Activated naive CD4-positive, alpha-beta T cell treated with anti-CD3 and anti-CD28 coated beads, Interleukin-2, amount 10 ng/mL, durations not matched to agents 7 days and 5 days (primary cell): Measurements from ENCODE around the gene ZBTB16.

ENCODE experiments used
- CTCF ChIA-PET: fragments of 350-600 bp; sonication (Branson Sonifier 250); formaldehyde crosslinking; loops from one replicate; lab custom pipeline; 2021; ENCODE audit warnings: antibody characterized with exemption; lab: Charles Lee
- DNase-seq: peaks from one replicate; pipeline ENCODE4 v3.0.0-alpha.2; 2020
- H3K27ac Mint-ChIP-seq: one replicate; pipeline ENCODE4 v1.8.0; 2021; ENCODE audit warnings: mild to moderate bottlenecking, moderate library complexity, mixed read lengths
- H3K27me3 Mint-ChIP-seq: one replicate; pipeline ENCODE4 v1.8.0; 2021; ENCODE audit warnings: mild to moderate bottlenecking, mixed read lengths
- H3K36me3 Mint-ChIP-seq: one replicate; pipeline ENCODE4 v1.8.0; 2021; ENCODE audit warnings: mixed read lengths
- H3K4me1 Mint-ChIP-seq: one replicate; pipeline ENCODE4 v1.8.0; 2021; ENCODE audit warnings: mixed read lengths
- H3K4me3 Mint-ChIP-seq: one replicate; pipeline ENCODE4 v1.8.0; 2021; ENCODE audit warnings: mild to moderate bottlenecking, moderate library complexity, mixed read lengths
- H3K9me3 Mint-ChIP-seq: one replicate; pipeline ENCODE4 v1.8.0; 2021; ENCODE audit warnings: mixed read lengths

ZBTB16 gene, protein sequence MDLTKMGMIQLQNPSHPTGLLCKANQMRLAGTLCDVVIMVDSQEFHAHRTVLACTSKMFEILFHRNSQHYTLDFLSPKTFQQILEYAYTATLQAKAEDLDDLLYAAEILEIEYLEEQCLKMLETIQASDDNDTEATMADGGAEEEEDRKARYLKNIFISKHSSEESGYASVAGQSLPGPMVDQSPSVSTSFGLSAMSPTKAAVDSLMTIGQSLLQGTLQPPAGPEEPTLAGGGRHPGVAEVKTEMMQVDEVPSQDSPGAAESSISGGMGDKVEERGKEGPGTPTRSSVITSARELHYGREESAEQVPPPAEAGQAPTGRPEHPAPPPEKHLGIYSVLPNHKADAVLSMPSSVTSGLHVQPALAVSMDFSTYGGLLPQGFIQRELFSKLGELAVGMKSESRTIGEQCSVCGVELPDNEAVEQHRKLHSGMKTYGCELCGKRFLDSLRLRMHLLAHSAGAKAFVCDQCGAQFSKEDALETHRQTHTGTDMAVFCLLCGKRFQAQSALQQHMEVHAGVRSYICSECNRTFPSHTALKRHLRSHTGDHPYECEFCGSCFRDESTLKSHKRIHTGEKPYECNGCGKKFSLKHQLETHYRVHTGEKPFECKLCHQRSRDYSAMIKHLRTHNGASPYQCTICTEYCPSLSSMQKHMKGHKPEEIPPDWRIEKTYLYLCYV

DNA sequence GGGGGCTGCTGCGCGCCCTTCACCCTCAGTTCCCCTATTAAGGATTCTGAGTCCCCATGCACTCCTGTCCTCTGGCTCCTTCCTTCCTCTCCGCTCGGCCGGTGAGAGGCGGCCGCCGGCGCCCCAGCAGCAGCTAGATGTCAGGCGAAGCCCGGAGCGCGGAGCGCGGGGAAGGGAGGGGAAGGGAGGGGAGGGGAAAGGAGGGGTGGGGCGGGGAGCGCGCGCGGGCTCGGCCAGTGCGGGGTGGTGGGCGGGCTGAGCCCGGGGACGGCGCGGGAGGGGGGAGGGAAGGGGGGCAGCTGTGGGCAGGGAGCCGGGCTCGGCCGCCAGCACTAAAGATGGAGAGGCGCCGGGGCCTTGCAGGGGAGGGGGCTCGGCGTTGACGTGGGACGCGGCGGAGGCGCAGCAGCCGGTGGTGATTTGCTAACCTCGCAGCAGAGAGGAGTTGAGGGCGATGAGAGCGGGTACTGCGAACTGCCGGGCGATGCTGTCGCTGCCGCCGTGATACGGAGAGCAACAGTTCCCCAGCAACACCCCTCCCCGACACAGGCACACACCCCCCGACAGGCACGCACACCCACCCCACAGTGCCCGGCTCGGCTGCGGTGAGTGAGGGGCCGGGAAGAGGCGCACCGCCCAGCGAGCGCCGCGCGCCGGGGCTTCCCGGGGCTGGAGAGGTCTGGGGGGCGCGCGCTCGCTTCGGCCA is at the start of gene ZBTB16:
Gene ZBTB16, plus strand, starts transcription at position 434 of the 706 bp plus-strand sequence. CDS start 3,590 bp downstream, outside the sequence.
- Mint-ChIP-seq H3K36me3 (peaks cover 1% of the 10 kb centered on the region), H3K27me3 (peaks cover 99% of the 10 kb centered on the region), H3K27ac (peak within 1 kb of the TSS; percentile 24), H3K9me3 (no peaks in the 10 kb centered on the region), H3K4me1 (peaks cover 13% of the 10 kb centered on the region), H3K4me3 (peak within 1 kb of the TSS; percentile 85)
- peak; percentile 70 for DNase-seq
- CTCF ChIA-PET: interaction anchor here (0.9 to 6.2 kb wide), 6 partner anchors 101 to 205 kb away, joined by 3 to 53 read pairs (median 4); no protein-coding TSS in a partner anchor

DNA sequence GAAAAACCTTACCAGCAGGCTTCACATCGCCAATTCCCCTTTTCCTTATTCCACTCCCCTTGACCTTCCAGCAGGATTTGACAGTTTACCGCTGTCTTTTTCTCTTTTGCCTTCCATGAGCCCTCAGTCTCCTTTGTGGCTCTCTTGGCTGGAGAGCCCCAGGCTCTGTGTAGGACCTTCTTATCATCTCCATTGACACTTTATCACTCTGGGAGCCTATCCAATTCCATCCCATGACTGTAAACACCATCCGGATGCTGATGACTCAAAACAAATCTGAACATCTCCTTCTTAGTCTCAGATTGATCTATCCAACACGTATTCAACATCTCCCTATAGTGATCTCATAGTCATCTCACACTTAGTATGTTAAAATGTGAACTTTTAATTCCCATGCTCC is 48.6 kb upstream of the ZBTB16 start:
- H3K4me3 Mint-ChIP-seq: no peak overlapping the region
- peaks cover 32% of the 10 kb centered on the region for H3K27me3 Mint-ChIP-seq
- H3K36me3 Mint-ChIP-seq: no peaks in the 10 kb centered on the region
- no peaks in the 10 kb centered on the region for H3K4me1 Mint-ChIP-seq
- no peak for DNase-seq
- H3K9me3 Mint-ChIP-seq: no peaks in the 10 kb centered on the region
- H3K27ac Mint-ChIP-seq: no peak overlapping the region
- CTCF ChIA-PET: no interaction called here

DNA sequence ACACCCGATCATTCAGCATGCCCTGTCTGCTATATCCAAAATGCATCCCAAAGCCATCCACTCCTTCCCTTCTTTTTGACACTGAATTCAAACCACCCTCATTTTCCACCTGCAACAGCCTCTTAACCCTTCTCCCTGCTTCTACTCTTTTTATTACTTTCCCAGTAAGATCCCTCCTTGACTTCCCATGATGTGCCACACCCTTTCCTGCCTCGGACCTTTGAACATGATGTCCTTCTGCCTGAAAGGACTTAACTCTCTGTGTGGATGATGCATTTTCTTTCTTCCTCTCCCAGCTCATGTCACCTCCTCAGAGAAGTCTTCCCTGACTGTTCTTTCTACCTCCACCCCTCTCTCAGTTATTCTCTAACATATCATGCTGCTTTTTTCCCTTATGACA is 48.1 kb upstream of the ZBTB16 start:
- H3K9me3 Mint-ChIP-seq: no peaks in the 10 kb centered on the region
- no peak overlapping the region for H3K27ac Mint-ChIP-seq
- H3K27me3 Mint-ChIP-seq: peaks cover 32% of the 10 kb centered on the region
- no peak overlapping the region for H3K4me3 Mint-ChIP-seq
- H3K4me1 Mint-ChIP-seq: no peaks in the 10 kb centered on the region
- no peaks in the 10 kb centered on the region for H3K36me3 Mint-ChIP-seq
- DNase-seq: no peak
- CTCF ChIA-PET: no interaction called here

DNA sequence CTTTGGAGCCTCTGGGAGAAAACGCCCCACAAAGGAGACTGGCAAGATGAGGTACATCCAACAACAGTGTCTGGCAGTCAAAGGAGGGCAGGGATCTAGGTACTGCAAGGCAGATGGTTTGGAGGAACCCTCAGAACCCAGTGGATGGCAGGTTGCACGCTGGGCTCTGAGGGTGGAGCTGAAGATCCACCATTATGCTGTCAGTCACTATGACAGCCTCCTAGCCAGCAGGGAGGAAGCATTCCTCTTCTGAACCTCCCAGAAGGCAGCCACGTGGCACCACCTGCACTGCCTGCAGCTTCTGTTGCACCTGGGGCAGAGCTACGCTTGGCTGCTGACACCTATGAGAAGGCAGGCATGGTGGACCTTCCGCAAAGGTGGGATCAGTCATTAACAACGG is 44.4 kb upstream of the ZBTB16 start:
- Mint-ChIP-seq H3K4me3 (no peak overlapping the region), H3K9me3 (no peaks in the 10 kb centered on the region), H3K4me1 (no peaks in the 10 kb centered on the region), H3K27ac (no peak overlapping the region), H3K36me3 (no peaks in the 10 kb centered on the region), H3K27me3 (peaks cover 26% of the 10 kb centered on the region)
- CTCF ChIA-PET: no interaction called here
- no peak for DNase-seq

DNA sequence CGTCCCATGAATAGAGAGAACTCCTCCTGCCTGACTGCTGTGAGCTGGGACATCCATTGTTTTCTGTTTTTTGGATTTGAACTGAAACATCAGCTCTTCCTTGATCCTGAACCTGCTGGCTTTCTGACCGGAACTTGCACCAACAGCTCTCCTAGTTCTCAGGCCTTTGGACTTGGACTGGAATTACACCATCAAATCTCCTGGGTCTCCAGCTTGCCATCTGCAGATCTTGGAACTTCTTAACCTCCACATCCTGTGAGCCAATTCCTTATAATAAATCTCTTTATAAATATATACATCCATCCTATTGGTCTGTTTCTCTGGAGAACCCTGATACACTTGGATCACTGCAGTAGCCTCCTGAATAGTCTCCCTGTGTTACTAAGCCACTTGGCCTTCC is 42.5 kb upstream of the ZBTB16 start:
- Mint-ChIP-seq H3K4me1 (no peaks in the 10 kb centered on the region), H3K4me3 (no peak overlapping the region), H3K27ac (no peak overlapping the region), H3K36me3 (no peaks in the 10 kb centered on the region), H3K27me3 (peaks cover 20% of the 10 kb centered on the region), H3K9me3 (no peaks in the 10 kb centered on the region)
- no peak for DNase-seq
- CTCF ChIA-PET: interaction anchor here (0.6 to 0.9 kb wide), 2 partner anchors 24 to 245 kb away, joined by 3 to 4 read pairs; no protein-coding TSS in a partner anchor

DNA sequence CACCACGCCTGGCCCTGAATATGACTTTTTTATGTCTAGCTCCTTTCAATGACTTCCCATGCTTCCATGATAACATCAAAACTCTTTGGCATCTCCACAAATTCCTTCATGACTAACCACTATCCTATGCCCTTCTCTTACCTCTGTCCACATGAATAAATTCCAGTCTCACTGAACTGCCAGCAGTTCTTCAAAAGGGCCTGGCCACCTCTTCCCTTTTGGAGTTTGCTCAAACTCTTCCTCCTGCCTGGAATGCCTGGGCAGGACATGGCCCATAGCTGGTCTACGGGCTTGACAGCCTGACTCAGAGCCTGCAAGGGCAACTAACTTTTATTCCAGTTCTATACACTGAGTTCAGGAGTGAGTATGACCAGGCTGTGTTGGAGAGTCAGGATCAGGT is 41.8 kb upstream of the ZBTB16 start:
- peaks cover 16% of the 10 kb centered on the region for H3K27me3 Mint-ChIP-seq
- no peaks in the 10 kb centered on the region for H3K4me1 Mint-ChIP-seq
- no peaks in the 10 kb centered on the region for H3K36me3 Mint-ChIP-seq
- CTCF ChIA-PET: interaction anchor here (0.6 kb wide), 1 partner anchor 244 kb away, joined by 4 read pairs; no protein-coding TSS in a partner anchor
- H3K9me3 Mint-ChIP-seq: no peaks in the 10 kb centered on the region
- H3K4me3 Mint-ChIP-seq: no peak overlapping the region
- DNase-seq: no peak
- no peak overlapping the region for H3K27ac Mint-ChIP-seq

DNA sequence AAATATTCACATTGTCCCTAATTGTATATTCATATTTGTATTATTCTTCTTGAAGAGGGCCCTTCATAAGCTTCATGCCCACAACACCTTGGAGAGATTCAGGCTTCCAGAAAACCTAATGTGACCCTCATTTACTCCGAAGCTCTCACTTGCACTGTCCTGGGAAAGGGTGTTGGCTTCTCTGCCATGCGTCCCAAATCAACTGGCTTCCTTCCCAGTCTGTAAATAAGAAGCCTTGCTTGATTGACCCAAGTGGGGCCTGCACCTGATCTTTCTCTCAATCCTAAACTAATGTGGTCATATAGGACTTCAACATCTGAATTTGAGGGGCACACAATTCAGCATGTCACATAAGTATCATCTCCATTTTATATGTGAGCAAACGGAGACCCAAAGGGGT is 40.5 kb upstream of the ZBTB16 start:
- no peak for DNase-seq
- CTCF ChIA-PET: interaction anchor here (0.8 kb wide), 1 partner anchor 242 kb away, joined by 3 read pairs; no protein-coding TSS in a partner anchor
- Mint-ChIP-seq H3K4me3 (no peak overlapping the region), H3K27ac (no peak overlapping the region), H3K4me1 (no peaks in the 10 kb centered on the region), H3K36me3 (no peaks in the 10 kb centered on the region), H3K9me3 (no peaks in the 10 kb centered on the region), H3K27me3 (peaks cover 15% of the 10 kb centered on the region)

DNA sequence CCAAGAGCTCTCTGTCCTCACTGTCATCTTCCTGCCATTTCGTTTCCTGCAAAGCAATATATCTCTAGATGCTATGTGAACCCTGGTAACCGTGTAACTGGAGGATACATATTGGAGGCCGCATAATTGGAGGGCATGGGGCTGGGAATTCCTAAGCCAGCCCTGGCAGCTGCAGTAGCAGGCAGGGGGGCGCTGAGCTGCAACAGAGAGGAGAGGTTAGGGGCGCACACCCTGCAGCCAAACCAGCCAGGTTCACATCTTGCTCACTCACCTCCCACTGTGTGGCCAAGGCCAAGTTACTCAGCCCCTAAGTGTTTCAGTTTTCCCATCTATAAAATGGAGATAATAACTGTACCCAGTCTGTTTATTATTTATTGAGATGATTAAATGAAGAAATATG is 39.9 kb upstream of the ZBTB16 start:
- CTCF ChIA-PET: interaction anchor here (0.8 kb wide), 1 partner anchor 241 kb away, joined by 3 read pairs; no protein-coding TSS in a partner anchor
- H3K4me1 Mint-ChIP-seq: no peaks in the 10 kb centered on the region
- no peak overlapping the region for H3K27ac Mint-ChIP-seq
- no peaks in the 10 kb centered on the region for H3K9me3 Mint-ChIP-seq
- H3K27me3 Mint-ChIP-seq: peaks cover 14% of the 10 kb centered on the region
- H3K36me3 Mint-ChIP-seq: no peaks in the 10 kb centered on the region
- H3K4me3 Mint-ChIP-seq: no peak overlapping the region
- DNase-seq: no peak

DNA sequence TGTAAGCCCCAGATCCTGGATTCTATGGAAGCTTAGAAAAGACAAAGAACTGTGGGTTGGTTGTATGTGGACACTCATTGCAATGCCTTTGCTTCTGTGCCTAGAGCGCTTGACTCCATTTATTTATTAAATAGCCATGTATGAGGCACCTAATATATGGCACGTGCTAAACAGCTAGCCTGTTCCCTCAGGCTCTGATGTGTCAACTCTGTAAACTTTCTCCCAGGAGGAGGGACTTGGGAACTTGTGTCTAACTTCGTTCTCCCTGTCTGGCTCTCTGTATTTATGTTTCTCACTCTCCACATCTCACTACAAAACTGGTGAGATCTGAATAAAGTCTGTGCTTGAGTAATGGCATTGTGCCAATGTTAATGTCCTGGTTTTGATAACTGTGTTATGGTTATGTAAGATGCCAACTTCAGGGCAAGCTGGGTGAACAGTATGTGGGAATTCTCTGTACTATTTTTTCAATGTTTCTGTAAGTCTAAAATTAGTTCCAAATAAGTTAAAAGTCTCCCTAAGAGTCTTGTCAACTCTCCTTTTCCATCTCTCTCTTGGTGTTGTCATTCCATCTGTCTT is 34.1 kb upstream of the ZBTB16 start:
- no peak for DNase-seq
- peaks cover 45% of the 10 kb centered on the region for H3K27me3 Mint-ChIP-seq
- no peaks in the 10 kb centered on the region for H3K36me3 Mint-ChIP-seq
- H3K27ac Mint-ChIP-seq: no peak overlapping the region
- H3K4me3 Mint-ChIP-seq: no peak overlapping the region
- CTCF ChIA-PET: interaction anchor here (1.0 to 8.8 kb wide), 2 partner anchors 9 to 236 kb away, joined by 3 to 87 read pairs; no protein-coding TSS in a partner anchor
- peaks cover 7% of the 10 kb centered on the region for H3K4me1 Mint-ChIP-seq
- no peaks in the 10 kb centered on the region for H3K9me3 Mint-ChIP-seq

DNA sequence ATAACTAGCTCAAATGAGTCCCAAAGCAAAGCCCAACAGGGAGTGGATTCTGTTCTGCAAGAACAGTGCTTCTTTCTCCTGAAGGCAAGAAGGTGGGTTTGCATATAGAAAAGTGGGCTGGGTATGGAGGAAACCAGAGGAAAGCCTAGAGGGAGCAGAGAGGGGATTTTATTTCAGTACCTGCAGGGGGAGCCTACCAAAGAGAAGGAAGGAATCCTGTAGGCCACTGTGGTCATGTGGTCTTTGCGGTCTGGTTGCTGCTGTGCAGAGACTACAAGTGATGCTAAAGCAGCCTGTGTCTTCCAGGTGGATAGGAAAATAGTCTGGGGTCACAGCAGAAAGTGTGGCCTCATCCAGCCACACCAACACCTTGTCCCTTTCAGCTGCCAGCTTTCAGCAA is 33.2 kb upstream of the ZBTB16 start:
- peaks cover 7% of the 10 kb centered on the region for H3K4me1 Mint-ChIP-seq
- H3K27ac Mint-ChIP-seq: no peak overlapping the region
- no peaks in the 10 kb centered on the region for H3K36me3 Mint-ChIP-seq
- H3K4me3 Mint-ChIP-seq: no peak overlapping the region
- CTCF ChIA-PET: interaction anchor here (1.0 to 8.8 kb wide), 3 partner anchors 8 to 235 kb away, joined by 3 to 87 read pairs (median 4); no protein-coding TSS in a partner anchor
- DNase-seq: peak; percentile 72
- H3K9me3 Mint-ChIP-seq: no peaks in the 10 kb centered on the region
- H3K27me3 Mint-ChIP-seq: peaks cover 45% of the 10 kb centered on the region

DNA sequence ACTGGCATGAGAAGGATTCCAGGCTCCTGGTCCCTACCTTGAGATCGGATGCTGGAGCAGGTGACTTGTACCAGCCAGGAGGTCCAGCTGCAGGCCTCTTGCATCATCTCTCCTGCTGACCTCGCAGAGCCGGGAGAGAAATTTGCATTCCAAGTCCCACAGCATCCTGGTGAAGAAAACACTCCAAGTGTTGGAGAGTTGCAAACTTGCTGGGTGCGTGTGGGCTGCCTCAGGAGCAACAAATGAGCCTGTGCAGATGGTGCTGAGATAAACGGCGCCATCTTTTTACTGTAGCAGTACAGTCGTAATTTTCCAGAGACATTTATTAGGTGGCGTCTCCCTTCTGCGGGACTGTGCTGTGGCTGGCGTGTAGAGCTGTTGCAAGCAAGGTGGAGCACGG is 32.1 kb upstream of the ZBTB16 start:
- peaks cover 45% of the 10 kb centered on the region for H3K27me3 Mint-ChIP-seq
- no peaks in the 10 kb centered on the region for H3K9me3 Mint-ChIP-seq
- H3K27ac Mint-ChIP-seq: no peak overlapping the region
- H3K36me3 Mint-ChIP-seq: no peaks in the 10 kb centered on the region
- CTCF ChIA-PET: interaction anchor here (1.0 to 8.8 kb wide), 2 partner anchors 123 to 234 kb away, joined by 3 to 87 read pairs; no protein-coding TSS in a partner anchor
- peaks cover 7% of the 10 kb centered on the region for H3K4me1 Mint-ChIP-seq
- no peak for DNase-seq
- H3K4me3 Mint-ChIP-seq: no peak overlapping the region

DNA sequence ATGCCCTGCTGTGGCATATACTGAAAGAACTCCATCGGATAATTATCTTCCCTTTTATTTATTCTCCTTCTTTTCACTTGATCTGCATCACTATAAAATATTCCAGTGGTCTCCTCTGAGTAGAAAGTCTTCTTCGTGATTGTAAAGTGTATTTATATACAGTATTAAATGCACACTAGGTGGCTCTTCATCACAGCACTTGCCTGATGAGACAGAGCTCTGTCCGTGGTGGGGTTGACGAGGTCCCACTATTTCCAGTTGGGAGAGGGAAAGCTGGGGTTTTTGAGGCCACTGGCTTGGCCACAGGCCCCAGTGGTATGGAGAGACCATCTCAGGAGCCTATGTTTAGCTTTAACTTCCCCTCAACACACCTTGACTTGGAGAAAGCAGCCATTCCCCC is 31.6 kb upstream of the ZBTB16 start:
- no peaks in the 10 kb centered on the region for H3K9me3 Mint-ChIP-seq
- peaks cover 46% of the 10 kb centered on the region for H3K27me3 Mint-ChIP-seq

DNA sequence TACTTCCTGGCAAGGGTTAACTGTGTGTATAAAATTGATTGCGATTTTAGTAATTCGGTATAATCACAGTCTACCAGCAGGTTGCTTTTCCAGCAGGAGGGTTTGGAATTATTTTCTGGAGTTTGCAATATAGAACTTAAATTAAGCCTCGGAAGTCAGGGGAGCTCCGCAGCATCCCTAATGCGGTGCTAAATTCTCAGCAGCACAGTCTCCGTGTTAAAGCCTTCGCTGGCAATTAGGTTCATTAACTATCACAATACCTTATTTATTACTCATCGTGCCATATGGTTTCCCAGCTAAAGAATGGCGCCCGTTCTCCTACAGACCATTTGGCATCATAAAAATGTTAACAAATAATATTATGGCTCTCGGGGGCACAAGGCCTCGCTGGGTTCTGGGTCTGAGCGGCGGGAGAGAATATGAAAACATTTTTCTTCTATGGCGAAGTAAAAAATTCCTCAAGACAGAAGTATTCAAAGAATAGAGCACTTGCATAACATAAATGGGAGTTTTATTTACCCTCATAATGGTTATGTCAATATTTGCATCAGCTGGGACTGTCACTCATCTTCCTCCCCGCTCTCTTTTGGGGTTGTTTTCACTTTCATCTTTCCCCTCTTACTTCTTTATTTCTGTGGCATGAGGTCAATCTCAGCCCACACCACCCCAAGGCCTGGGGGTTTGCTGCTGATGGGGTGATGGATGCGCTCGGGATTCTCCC is 28.1 kb upstream of the ZBTB16 start:
- Mint-ChIP-seq H3K9me3 (no peaks in the 10 kb centered on the region), H3K4me1 (peaks cover 5% of the 10 kb centered on the region), H3K27me3 (peaks cover 64% of the 10 kb centered on the region), H3K36me3 (no peaks in the 10 kb centered on the region), H3K4me3 (no peak overlapping the region), H3K27ac (no peak overlapping the region)
- CTCF ChIA-PET: interaction anchor here (0.6 to 8.8 kb wide), 3 partner anchors 37 to 230 kb away, joined by 3 to 87 read pairs (median 3); no protein-coding TSS in a partner anchor
- no peak for DNase-seq

More for the DNA sequence above, 31.6 kb upstream of the ZBTB16 start:
- DNase-seq: no peak
- Mint-ChIP-seq H3K27ac (no peak overlapping the region), H3K36me3 (no peaks in the 10 kb centered on the region), H3K4me3 (no peak overlapping the region), H3K4me1 (peaks cover 7% of the 10 kb centered on the region)
- CTCF ChIA-PET: interaction anchor here (1.0 to 8.8 kb wide), 2 partner anchors 122 to 234 kb away, joined by 3 to 87 read pairs; no protein-coding TSS in a partner anchor
